Measurements from ENCODE around the gene RGSL1. TPM values are rescaled to one million over a fixed set of nuclear protein-coding genes. Genes with fewer than 3 reads are reported as not detected.

Gene RGSL1
- total RNA-seq, 1 donor: not detected

GRCh38 chr1:182549811-182550210 is 99.9 kb downstream of the RGSL1 start:
- Histone ChIP-seq H3K27me3 (ENCODE audit: insufficient read depth, low read length) (no peaks in the 10 kb centered on the region), H3K9me3 (ENCODE audit: low read depth, low read length) (no peaks in the 10 kb centered on the region), H3K4me3 (ENCODE audit: low read length) (no peak overlapping the region), H3K4me1 (ENCODE audit: insufficient read depth, low read length) (no peaks in the 10 kb centered on the region)

DNA sequence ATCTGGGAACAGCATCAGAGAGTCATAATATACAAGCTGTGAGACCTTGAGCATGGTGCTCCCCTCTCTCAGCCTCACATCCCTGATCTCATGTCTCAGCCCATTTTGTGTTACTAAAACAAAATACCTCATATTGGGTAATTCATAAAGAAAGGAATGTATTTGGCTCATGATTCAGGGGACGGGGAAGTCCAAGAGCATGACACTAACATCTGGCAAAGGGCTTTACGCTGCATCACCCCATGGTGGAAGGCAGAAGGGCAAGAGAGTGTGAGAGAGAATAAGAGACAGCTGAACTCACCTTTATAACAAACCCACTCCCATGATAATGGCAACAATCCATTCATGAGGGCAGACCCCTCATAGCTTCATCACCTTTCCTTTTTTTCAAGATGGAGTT is 102.6 kb downstream of the RGSL1 start:
- Histone ChIP-seq H3K27me3 (ENCODE audit: insufficient read depth, low read length) (no peaks in the 10 kb centered on the region), H3K9me3 (ENCODE audit: low read depth, low read length) (no peaks in the 10 kb centered on the region), H3K4me3 (ENCODE audit: low read length) (no peak overlapping the region), H3K4me1 (ENCODE audit: insufficient read depth, low read length) (no peaks in the 10 kb centered on the region)

DNA sequence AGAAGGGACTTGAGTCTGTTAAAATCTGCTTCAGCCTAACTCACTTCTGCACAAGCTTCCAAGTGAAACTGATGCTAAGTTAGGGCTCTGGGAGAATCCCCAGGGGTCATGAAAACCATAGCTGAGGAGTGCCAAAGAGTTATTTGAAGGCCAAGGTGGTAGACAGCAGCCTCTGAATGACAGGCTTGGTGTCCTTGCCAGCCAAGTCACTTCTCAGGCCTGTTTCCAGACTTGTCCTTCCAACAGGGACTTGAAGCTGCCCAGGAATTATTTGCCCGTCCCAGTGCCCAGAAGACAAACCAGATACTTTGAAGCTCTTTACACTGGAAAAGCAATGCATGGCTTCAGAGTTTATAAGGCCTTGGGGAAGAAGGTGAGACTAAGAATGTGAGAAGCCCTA is 105.5 kb downstream of the RGSL1 start:
- no peaks in the 10 kb centered on the region for H3K9me3 ChIP-seq (ENCODE audit: low read depth, low read length)
- H3K4me3 ChIP-seq (ENCODE audit: low read length): no peak overlapping the region
- H3K27me3 ChIP-seq (ENCODE audit: insufficient read depth, low read length): no peaks in the 10 kb centered on the region
- no peaks in the 10 kb centered on the region for H3K4me1 ChIP-seq (ENCODE audit: insufficient read depth, low read length)

GRCh38 chr1:182556279-182556678 is 106.3 kb downstream of the RGSL1 start:
- no peaks in the 10 kb centered on the region for H3K9me3 ChIP-seq (ENCODE audit: low read depth, low read length)

GRCh38 chr1:182560392-182560984 is 110.5 kb downstream of the RGSL1 start:
- no peaks in the 10 kb centered on the region for H3K4me1 ChIP-seq (ENCODE audit: insufficient read depth, low read length)
- H3K27me3 ChIP-seq (ENCODE audit: insufficient read depth, low read length): no peaks in the 10 kb centered on the region
- no peaks in the 10 kb centered on the region for H3K9me3 ChIP-seq (ENCODE audit: low read depth, low read length)
- H3K4me3 ChIP-seq (ENCODE audit: low read length): no peak overlapping the region

More at GRCh38 chr1:182556279-182556678, 106.3 kb downstream of the RGSL1 start:
- Histone ChIP-seq H3K4me3 (ENCODE audit: low read length) (no peak overlapping the region), H3K4me1 (ENCODE audit: insufficient read depth, low read length) (no peaks in the 10 kb centered on the region), H3K27me3 (ENCODE audit: insufficient read depth, low read length) (no peaks in the 10 kb centered on the region)

GRCh38 chr1:182561456-182561855 is 111.5 kb downstream of the RGSL1 start:
- H3K27me3 ChIP-seq (ENCODE audit: insufficient read depth, low read length): no peaks in the 10 kb centered on the region
- H3K4me1 ChIP-seq (ENCODE audit: insufficient read depth, low read length): no peaks in the 10 kb centered on the region
- H3K9me3 ChIP-seq (ENCODE audit: low read depth, low read length): no peaks in the 10 kb centered on the region
- no peak overlapping the region for H3K4me3 ChIP-seq (ENCODE audit: low read length)

- no peaks in the 10 kb centered on the region for H3K4me1 ChIP-seq (ENCODE audit: insufficient read depth, low read length)
- H3K27me3 ChIP-seq (ENCODE audit: insufficient read depth, low read length): no peaks in the 10 kb centered on the region
- H3K9me3 ChIP-seq (ENCODE audit: low read depth, low read length): no peaks in the 10 kb centered on the region
- no peak overlapping the region for H3K4me3 ChIP-seq (ENCODE audit: low read length)
Measured at GRCh38 chr1:182563095-182563494, 113.1 kb downstream of the RGSL1 start.

GRCh38 chr1:182564406-182565004 is 114.6 kb downstream of the RGSL1 start:
- Histone ChIP-seq H3K4me3 (ENCODE audit: low read length) (no peak overlapping the region), H3K27me3 (ENCODE audit: insufficient read depth, low read length) (no peaks in the 10 kb centered on the region), H3K4me1 (ENCODE audit: insufficient read depth, low read length) (peaks cover 3% of the 10 kb centered on the region), H3K9me3 (ENCODE audit: low read depth, low read length) (no peaks in the 10 kb centered on the region)

GRCh38 chr1:182565537-182565936 is 115.6 kb downstream of the RGSL1 start:
- Histone ChIP-seq H3K4me3 (ENCODE audit: low read length) (no peak overlapping the region), H3K4me1 (ENCODE audit: insufficient read depth, low read length) (peaks cover 6% of the 10 kb centered on the region), H3K9me3 (ENCODE audit: low read depth, low read length) (no peaks in the 10 kb centered on the region), H3K27me3 (ENCODE audit: insufficient read depth, low read length) (no peaks in the 10 kb centered on the region)

- no peaks in the 10 kb centered on the region for H3K27me3 ChIP-seq (ENCODE audit: insufficient read depth, low read length)
- H3K4me3 ChIP-seq (ENCODE audit: low read length): no peak overlapping the region
- H3K9me3 ChIP-seq (ENCODE audit: low read depth, low read length): no peaks in the 10 kb centered on the region
- peaks cover 6% of the 10 kb centered on the region for H3K4me1 ChIP-seq (ENCODE audit: insufficient read depth, low read length)
Measured at GRCh38 chr1:182567629-182568028, 117.7 kb downstream of the RGSL1 start.

GRCh38 chr1:182568647-182569284 is 118.8 kb downstream of the RGSL1 start:
- H3K4me1 ChIP-seq (ENCODE audit: insufficient read depth, low read length): peaks cover 6% of the 10 kb centered on the region
- no peaks in the 10 kb centered on the region for H3K9me3 ChIP-seq (ENCODE audit: low read depth, low read length)
- H3K27me3 ChIP-seq (ENCODE audit: insufficient read depth, low read length): no peaks in the 10 kb centered on the region
- H3K4me3 ChIP-seq (ENCODE audit: low read length): no peak overlapping the region

DNA sequence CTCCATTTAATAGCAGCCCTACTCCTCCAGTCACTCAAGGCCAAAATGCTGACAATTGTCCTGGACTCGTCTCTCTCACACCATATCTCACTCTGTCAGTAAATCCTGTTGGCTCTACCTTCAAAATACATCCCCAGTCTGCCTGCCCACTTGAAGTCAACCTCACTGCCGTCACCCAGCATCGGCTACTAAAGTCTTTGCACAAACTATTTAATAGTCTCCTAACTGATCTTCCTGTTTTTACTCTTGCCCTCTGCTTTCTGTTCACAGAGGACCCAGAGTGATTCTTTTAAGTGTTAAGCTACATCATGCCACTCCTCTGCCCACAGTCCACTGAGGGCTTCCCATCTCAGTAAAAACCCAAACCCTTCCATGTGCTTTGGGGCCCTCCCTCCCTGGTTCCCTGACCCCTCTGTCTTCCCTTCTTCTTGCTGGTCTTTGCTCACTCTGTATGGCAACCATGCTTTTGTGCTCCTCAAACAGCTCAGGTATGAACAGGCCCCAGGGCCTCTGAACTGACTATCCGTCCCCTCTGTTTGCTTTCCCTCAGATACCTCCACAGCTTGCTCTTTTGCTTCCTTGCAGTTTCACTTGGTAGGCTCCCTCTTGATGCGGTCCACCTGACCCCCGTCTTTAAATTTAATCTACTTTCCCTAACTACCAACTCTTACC is 120.1 kb downstream of the RGSL1 start:
- H3K27me3 ChIP-seq (ENCODE audit: insufficient read depth, low read length): no peaks in the 10 kb centered on the region
- no peak overlapping the region for H3K4me3 ChIP-seq (ENCODE audit: low read length)

GRCh38 chr1:182570611-182570970 is 120.6 kb downstream of the RGSL1 start:
- Histone ChIP-seq H3K4me1 (ENCODE audit: insufficient read depth, low read length) (peaks cover 6% of the 10 kb centered on the region), H3K4me3 (ENCODE audit: low read length) (no peak overlapping the region), H3K27me3 (ENCODE audit: insufficient read depth, low read length) (no peaks in the 10 kb centered on the region), H3K9me3 (ENCODE audit: low read depth, low read length) (no peaks in the 10 kb centered on the region)

More for the DNA sequence above, 120.1 kb downstream of the RGSL1 start:
- H3K4me1 ChIP-seq (ENCODE audit: insufficient read depth, low read length): peaks cover 6% of the 10 kb centered on the region
- H3K9me3 ChIP-seq (ENCODE audit: low read depth, low read length): no peaks in the 10 kb centered on the region

- no peaks in the 10 kb centered on the region for H3K9me3 ChIP-seq (ENCODE audit: low read depth, low read length)
- H3K4me3 ChIP-seq (ENCODE audit: low read length): no peak overlapping the region
- peaks cover 3% of the 10 kb centered on the region for H3K4me1 ChIP-seq (ENCODE audit: insufficient read depth, low read length)
- H3K27me3 ChIP-seq (ENCODE audit: insufficient read depth, low read length): no peaks in the 10 kb centered on the region
Measured at GRCh38 chr1:182574156-182574555, 124.2 kb downstream of the RGSL1 start.

- no peak overlapping the region for H3K4me3 ChIP-seq (ENCODE audit: low read length)
- no peaks in the 10 kb centered on the region for H3K27me3 ChIP-seq (ENCODE audit: insufficient read depth, low read length)
- no peaks in the 10 kb centered on the region for H3K9me3 ChIP-seq (ENCODE audit: low read depth, low read length)
- no peaks in the 10 kb centered on the region for H3K4me1 ChIP-seq (ENCODE audit: insufficient read depth, low read length)
Measured at GRCh38 chr1:182575540-182576149, 125.7 kb downstream of the RGSL1 start.

Measured in mononuclear cell (primary cell).